Measurements from ENCODE around the gene STX8.

The STX8 gene

DNA sequence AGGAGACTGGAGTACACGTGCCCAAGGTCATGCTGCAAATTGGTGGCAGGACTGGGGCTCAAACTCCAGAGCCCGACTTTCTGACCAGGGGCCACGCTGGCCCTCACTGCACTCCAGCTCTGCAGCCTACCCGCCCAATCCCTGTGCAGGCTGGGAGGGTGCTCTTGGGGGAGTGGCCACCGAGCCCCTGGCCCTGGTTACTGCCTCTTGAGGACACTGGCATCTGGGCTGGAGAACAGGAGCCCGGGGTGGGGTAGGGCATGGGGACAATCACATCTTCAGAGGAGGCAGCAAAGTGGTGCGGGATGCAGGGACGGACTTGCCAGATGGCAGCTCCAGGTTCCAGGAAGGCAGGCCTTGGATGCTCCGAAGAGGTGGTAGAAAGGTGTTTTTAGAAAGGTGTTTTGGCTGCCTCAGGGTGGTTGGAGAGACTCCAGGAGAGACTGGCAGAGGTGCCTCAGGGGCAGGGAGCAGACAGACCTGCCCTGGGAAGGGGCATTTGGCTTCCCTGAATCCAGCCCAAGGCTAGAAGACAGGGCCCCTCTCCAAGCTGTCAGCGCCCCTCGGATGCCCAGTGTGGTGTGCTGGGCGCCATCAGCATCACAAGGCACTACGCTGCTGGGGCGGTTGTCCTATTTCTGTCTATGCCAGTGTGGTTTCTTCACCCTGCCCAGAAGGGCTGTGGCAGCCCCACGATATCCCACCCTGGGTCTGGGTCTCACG is 333.7 kb downstream of the STX8 start:
- Mint-ChIP-seq H3K27ac (no peak overlapping the region), H3K4me3 (no peak overlapping the region), H3K4me1 (peaks cover 73% of the 10 kb centered on the region), H3K36me3 (ENCODE audit: low read depth) (peaks cover 12% of the 10 kb centered on the region), H3K27me3 (ENCODE audit: low read depth, poor library complexity) (peaks cover 12% of the 10 kb centered on the region), H3K9me3 (no peaks in the 10 kb centered on the region)
- no peak for DNase-seq
- TF ChIP-seq, protein P1, sequence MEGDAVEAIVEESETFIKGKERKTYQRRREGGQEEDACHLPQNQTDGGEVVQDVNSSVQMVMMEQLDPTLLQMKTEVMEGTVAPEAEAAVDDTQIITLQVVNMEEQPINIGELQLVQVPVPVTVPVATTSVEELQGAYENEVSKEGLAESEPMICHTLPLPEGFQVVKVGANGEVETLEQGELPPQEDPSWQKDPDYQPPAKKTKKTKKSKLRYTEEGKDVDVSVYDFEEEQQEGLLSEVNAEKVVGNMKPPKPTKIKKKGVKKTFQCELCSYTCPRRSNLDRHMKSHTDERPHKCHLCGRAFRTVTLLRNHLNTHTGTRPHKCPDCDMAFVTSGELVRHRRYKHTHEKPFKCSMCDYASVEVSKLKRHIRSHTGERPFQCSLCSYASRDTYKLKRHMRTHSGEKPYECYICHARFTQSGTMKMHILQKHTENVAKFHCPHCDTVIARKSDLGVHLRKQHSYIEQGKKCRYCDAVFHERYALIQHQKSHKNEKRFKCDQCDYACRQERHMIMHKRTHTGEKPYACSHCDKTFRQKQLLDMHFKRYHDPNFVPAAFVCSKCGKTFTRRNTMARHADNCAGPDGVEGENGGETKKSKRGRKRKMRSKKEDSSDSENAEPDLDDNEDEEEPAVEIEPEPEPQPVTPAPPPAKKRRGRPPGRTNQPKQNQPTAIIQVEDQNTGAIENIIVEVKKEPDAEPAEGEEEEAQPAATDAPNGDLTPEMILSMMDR (IDR thresholded peaks at IDR 0.05) = no peak

DNA sequence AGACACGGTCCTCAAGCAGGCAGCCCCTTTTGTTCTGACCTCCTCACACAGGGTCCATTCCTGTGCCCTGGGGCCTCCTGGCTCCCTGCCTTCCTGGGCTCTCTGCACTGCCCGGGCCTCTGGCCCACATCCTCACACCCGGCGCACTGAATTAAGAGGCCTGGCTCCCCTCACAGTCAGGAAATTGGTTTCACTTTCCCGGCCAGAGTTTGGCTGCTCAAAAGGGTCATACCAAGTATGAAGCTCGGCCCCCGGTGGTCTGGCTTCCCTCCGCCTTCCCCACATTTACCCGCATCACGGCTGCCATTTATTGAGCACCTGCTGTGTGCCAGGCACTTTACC is 334.3 kb downstream of the STX8 start:
- H3K4me3 Mint-ChIP-seq = no peak overlapping the region
- DNase-seq = no peak
- H3K36me3 Mint-ChIP-seq (ENCODE audit: low read depth) = peaks cover 13% of the 10 kb centered on the region
- TF ChIP-seq, protein P1 (IDR thresholded peaks at IDR 0.05) = no peak
- H3K9me3 Mint-ChIP-seq = no peaks in the 10 kb centered on the region
- H3K27ac Mint-ChIP-seq = no peak overlapping the region
- peaks cover 73% of the 10 kb centered on the region for H3K4me1 Mint-ChIP-seq
- H3K27me3 Mint-ChIP-seq (ENCODE audit: low read depth, poor library complexity) = peaks cover 12% of the 10 kb centered on the region

DNA sequence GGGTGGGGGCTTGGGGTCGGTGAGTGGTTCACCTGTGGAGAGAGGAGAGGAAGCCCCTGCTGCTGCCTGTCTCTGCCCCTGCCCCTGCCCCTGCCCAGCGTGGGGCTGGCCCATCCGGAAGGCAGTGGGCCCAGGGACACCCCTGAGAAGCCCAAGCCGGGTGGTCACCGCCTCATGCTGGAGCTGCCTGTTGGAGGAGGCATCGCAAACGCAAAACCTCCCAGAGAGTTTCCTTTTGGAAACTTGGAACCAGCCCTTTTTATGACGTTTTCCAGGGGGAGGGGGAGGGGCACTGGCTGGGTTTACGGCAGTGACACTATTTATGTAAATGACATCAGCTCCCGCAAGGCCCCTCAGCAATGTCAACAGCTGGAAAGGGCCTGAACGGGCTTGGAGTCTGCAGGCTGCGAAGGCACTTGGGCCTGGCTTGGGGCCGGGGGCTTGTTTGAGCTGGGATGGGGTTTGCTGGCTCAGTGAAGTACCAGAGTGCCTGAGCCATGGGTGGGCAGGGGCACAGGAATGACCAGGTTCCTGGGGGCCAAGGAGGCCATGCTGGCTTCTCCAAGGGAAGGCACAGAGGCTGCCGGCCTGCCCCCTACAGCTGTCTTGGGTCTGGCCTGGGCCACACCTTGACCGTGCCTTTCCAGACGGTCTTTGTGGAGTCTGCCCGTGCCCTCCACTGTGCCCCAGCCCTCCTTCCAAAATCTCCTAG is 334.8 kb downstream of the STX8 start:
- Mint-ChIP-seq H3K4me1 (peaks cover 70% of the 10 kb centered on the region), H3K27ac (no peak overlapping the region), H3K4me3 (no peak overlapping the region), H3K27me3 (ENCODE audit: low read depth, poor library complexity) (peaks cover 12% of the 10 kb centered on the region), H3K9me3 (no peaks in the 10 kb centered on the region), H3K36me3 (ENCODE audit: low read depth) (peaks cover 13% of the 10 kb centered on the region)
- DNase-seq = peak; percentile 70
- TF ChIP-seq, protein P1 (IDR thresholded peaks at IDR 0.05) = no peak

DNA sequence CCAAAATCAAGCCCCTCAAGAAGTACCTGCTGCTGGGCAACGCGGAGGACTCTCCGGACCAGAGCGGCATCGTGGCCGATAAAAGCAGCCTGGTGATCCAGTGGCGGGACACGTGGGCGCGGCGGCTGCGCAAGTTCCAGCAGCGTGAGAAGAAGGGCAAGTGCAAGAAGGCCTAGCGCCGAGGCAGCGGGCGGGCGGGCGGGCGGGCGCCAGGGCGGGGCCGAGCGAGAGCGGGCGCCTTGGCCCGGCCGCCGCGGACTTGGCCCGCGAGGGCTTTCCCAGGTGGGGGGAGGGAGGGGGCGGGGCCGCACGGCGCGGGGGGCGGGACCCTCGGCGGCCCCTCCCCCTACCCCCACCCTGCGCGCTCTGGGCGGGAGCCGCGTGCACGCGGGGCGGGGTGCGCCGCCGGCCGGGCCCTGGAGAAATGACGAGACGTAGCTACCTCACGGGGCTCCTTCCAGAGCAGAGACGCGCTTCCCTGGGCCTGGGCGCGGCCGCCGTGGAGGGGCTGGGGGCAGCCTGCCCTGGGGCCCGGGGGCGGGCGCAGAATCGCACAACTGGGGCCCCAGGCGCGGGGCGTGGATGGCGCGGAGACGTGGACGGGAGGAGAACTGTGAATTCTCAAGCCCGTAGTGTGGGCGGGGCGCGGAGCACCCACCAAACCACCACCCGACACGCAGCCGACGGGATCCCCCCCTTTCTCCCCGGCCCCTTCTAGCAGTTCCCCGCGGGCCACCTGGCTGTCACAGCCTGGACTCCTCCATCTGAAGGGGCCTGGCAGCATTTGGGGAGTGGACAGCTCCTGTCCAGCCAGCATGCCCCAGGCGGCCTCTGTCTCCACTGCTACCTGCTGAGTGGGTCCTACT is 335.6 kb downstream of the STX8 start:
- TF ChIP-seq, protein P1 (IDR thresholded peaks at IDR 0.05) = no peak
- H3K27me3 Mint-ChIP-seq (ENCODE audit: low read depth, poor library complexity) = peaks cover 12% of the 10 kb centered on the region
- H3K4me1 Mint-ChIP-seq = peaks cover 68% of the 10 kb centered on the region
- H3K27ac Mint-ChIP-seq = no peak overlapping the region
- H3K36me3 Mint-ChIP-seq (ENCODE audit: low read depth) = peaks cover 13% of the 10 kb centered on the region
- H3K9me3 Mint-ChIP-seq = no peaks in the 10 kb centered on the region
- H3K4me3 Mint-ChIP-seq = peak overlapping the region; percentile 74
- peak; percentile 72 for DNase-seq

DNA sequence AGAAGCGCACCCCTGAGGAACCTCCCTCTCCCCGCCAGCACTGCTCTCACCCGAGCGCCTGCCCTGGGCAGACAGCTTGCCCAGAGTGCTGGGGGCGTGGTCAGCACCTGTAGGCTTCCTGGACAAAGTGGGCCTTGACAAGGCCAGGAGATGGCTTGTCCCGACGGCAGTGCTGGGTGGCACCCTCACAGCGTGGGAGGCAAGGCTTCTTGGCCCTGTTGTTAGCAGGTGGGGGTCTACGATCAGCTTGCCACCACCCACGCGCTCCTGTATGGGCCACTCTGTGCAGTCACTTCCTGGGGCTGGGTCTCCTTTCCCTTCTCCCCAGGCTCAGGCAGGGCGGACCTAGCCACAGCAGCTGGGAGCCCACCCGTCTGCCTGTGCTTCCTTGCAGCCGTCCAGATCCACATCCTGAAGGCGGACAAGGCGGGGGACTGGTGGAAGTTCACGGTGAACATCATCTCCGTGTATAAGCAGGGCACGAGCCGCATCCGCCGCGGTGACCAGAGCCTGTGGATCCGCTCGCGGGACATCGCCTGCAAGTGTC is 336.3 kb downstream of the STX8 start:
- peaks cover 12% of the 10 kb centered on the region for H3K27me3 Mint-ChIP-seq (ENCODE audit: low read depth, poor library complexity)
- H3K4me1 Mint-ChIP-seq = peaks cover 65% of the 10 kb centered on the region
- no peak for DNase-seq
- no peak overlapping the region for H3K27ac Mint-ChIP-seq
- peak overlapping the region; percentile 74 for H3K4me3 Mint-ChIP-seq
- TF ChIP-seq, protein P1 (IDR thresholded peaks at IDR 0.05) = no peak
- no peaks in the 10 kb centered on the region for H3K9me3 Mint-ChIP-seq
- H3K36me3 Mint-ChIP-seq (ENCODE audit: low read depth) = peaks cover 13% of the 10 kb centered on the region

Measured in nephron progenitor cell (in vitro differentiated cells).